Measurements from ENCODE around the gene PRR13.
"Not testable (repeated sequence)": the region's sequence is repeated elsewhere in the genome, so short reads cannot be mapped to it uniquely, and the experiment has no call there.

PRR13 gene

GRCh38 chr12:53465679-53466078 is 24.1 kb downstream of the PRR13 start:
- Histone ChIP-seq H3K4me3 (no peak overlapping the region), H3K27ac (peak overlapping the region in 2 of 21 experiments; percentile 29 to 33)

DNA sequence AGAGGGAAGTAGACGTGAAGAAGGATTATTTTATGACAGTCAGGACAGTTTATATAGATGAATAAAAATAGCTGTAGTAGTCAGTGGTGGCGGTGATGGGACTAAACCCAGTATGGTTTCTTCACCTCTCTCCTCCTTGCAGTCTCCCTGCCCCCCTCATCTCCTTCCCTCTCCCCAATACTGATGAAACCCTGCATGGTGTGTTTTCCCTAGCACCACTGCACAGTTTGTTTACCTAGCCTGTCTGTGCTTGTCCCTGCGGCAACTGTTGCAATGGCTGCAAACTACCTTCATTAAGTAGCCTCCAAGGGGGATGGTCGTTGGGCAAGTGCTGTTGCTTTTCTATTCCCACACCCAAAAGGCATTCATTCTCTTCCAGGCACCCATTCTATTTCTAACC is 25.1 kb downstream of the PRR13 start:
- Histone ChIP-seq H3K27ac (peak overlapping the region in 1 of 21 experiments; percentile 29), H3K4me3 (no peak overlapping the region)

DNA sequence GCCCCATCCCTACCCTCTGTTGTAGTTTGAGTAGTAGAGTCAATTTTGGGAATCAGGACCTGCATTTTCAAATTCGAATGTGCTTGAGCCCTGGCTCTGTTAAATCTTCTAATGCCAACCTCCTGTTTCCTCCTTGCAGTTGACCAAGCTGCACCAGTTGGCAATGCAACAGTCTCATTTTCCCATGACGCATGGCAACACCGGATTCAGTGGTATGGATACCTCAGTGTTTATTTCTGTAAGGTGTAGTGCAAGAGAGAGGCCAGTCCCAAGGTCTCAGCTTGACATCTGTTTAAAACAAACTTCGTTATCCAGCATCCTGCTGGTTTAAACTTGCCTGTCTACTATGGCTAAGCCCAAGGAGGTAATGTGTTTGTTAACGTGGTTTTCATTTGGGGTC is 25.5 kb downstream of the PRR13 start:
- Histone ChIP-seq H3K4me3 (no peak overlapping the region), H3K27ac (peak overlapping the region in 1 of 21 experiments; percentile 10)

- no peak overlapping the region for H3K4me3 ChIP-seq
- peak overlapping the region in 1 of 21 experiments; percentile 10 for H3K27ac ChIP-seq
Observed at GRCh38 chr12:53467880-53468279, 26.3 kb downstream of the PRR13 start.

DNA sequence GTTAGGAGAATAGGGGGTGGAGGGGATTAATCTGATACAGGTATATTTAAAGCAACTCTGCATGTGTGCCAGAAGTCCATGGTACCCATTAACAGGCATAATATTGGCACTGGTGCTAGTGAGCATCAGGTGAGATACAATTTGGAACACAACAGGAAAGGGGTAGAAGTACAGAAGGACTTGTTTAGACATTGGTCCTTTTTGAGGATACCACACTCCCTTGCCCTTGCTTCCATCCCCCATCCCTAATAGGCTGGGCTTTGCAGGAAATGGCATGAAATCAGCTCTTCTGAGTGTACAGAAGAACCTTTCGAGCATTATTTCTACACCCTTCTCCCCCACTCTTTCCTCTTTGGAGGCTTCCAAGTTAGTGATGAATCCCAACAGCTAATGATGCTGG is 26.7 kb downstream of the PRR13 start:
- Histone ChIP-seq H3K27ac (no peak overlapping the region), H3K4me3 (no peak overlapping the region)

DNA sequence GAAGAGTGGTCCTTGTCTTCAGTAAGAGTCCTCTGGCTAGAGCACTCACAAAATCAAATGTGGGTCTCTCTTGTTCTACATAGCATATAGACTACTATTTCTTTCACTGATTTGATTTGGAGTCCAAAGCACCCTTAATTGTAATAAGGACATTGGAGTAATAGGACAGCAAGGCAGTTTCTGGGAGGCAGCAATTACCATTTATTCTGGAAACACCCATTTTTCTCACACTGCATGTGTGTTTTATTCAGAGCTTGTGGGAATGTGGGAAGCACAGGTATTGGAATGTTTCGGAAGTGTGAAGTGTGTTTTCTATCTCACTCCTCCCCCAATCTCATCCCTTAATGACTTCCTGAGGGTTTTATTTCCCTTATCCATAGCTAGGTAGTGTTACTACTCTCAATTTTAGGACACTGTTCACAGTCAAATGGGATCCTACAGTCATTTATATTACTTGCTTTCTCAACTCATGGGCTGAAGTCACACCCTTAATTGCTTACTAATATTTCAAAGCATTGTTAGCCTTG is 30.6 kb downstream of the PRR13 start:
- Histone ChIP-seq H3K4me3 (no peak overlapping the region), H3K27ac (no peak overlapping the region)

DNA sequence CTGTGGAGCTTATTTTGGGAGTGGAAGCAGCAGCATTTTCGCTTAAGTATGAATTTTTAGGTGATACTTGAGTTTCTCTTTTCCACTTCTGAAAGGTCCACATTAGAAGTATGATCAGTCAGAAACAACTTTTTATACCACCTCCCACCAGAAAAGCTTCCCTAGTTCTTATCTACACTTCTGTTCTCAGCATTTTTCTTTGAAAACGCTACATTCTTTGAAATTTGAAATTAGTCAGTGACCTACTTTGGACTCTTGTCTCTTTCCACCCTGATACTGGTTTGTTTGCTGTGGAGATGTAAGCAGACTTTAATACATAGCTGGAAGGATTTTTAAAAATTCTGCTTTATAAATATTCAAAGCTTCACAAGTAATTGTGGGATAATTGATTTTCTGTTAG is 32.5 kb downstream of the PRR13 start:
- no peak overlapping the region for H3K4me3 ChIP-seq
- H3K27ac ChIP-seq = peak overlapping the region in 2 of 21 experiments; percentile 11 to 30

DNA sequence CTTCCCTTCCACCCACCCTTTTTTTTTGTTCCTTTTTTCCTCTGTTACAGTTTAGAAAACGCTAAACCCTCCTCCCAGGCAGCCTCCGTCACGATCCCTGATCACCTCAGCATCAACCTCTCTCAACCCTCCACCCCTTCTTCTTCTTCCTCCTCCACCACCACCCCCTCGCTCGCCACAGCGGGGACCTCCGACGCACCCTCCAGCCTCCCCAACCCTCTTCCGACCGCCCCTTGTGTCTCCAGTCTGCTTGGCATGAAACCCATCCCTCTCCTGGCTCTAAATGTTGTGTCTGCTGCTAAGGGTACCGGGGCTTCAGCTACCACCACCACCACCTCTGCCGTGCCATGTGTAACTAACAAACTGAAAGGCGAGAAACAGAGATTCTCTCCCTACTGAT is 33.3 kb downstream of the PRR13 start:
- Histone ChIP-seq H3K4me3 (no peak overlapping the region), H3K27ac (peak overlapping the region in 1 of 21 experiments; percentile 30)

DNA sequence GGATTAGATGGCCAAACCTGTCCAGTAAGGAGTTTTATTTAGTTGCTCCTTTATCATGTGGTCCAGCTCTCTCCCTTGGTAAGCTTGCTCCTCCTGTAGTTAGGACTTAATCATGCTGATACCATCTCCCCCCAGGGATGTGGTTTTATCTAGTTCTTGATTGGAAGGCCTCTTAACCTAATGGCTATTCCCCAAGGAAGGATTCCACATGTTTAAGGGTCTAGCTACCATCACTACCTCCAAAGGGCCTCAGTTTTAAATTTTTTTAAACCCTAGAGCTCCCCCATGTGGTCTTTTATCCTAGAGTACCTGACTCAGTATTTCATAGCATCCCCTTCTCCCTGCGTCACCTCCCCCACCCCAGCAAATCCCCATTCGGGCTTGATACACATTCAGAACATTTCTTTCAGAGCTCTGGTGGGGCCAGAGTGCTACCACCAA is 35.3 kb downstream of the PRR13 start:
- Histone ChIP-seq H3K27ac (no peak overlapping the region), H3K4me3 (no peak overlapping the region)

DNA sequence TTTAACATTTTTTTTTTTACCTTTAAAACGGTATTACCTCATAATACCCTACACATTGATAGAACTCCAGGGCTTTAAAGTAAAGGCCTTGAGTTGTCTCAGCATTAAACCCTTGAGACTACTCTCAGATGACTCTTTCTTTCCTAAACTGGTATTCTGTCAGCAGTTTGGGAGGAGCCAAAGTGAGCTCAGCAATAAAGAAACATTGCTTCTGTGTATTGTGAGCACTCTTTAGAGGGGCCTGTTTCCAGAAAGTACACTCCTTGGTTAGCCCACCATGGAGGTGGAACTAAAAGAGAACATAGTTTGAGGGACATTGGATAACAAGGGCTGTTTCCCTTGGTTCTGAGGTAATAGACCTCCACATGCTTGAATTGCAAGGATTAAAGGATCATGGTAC is 37.3 kb downstream of the PRR13 start:
- Histone ChIP-seq H3K27ac (peak overlapping the region in 1 of 21 experiments; percentile 5), H3K4me3 (no peak overlapping the region)

- no peak overlapping the region for H3K27ac ChIP-seq
- H3K4me3 ChIP-seq = no peak overlapping the region
Observed at GRCh38 chr12:53479331-53479730, 37.8 kb downstream of the PRR13 start.

GRCh38 chr12:53480491-53481442 is 39.2 kb downstream of the PRR13 start:
- H3K27ac ChIP-seq = peak overlapping the region in 2 of 21 experiments; percentile 40 to 56
- H3K4me3 ChIP-seq = no peak overlapping the region

DNA sequence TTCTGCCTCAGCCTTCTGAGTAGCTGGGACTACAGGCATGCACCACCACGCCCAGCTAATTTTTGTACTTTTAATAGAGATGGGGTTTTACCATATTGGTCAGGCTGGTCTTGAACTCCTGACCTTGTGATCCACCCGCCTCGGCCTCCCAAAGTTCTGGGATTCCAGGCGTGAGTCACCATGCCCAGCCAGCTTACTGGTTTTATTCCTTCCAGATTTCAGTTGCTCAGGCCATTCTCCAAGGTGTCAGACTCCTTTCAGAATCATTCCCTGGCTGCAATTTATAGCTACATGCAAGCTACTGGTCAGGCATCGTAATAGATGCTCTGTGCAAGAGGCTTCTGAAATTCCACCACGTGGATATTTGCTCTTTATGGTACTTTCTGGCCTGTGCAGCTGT is 39.9 kb downstream of the PRR13 start:
- H3K27ac ChIP-seq = peak overlapping the region in 1 of 21 experiments; percentile 56
- H3K4me3 ChIP-seq = not testable (repeated sequence)

GRCh38 chr12:53481939-53482586 is 40.5 kb downstream of the PRR13 start:
- peak overlapping the region in 2 of 21 experiments; percentile 57 to 69 for H3K27ac ChIP-seq
- H3K4me3 ChIP-seq = no peak overlapping the region

- peak overlapping the region in 4 of 21 experiments; percentile 5 to 69 (median 44) for H3K27ac ChIP-seq
Observed at GRCh38 chr12:53482626-53483168, 41.2 kb downstream of the PRR13 start.

GRCh38 chr12:53483225-53483978 is 41.9 kb downstream of the PRR13 start:
- H3K4me3 ChIP-seq = no peak overlapping the region
- peak overlapping the region in 2 of 21 experiments; percentile 29 to 69 for H3K27ac ChIP-seq

More at GRCh38 chr12:53482626-53483168, 41.2 kb downstream of the PRR13 start:
- H3K4me3 ChIP-seq = no peak overlapping the region

- peak overlapping the region in 1 of 21 experiments; percentile 20 for H3K27ac ChIP-seq
- H3K4me3 ChIP-seq = no peak overlapping the region
Observed at GRCh38 chr12:53483979-53484377, 42.4 kb downstream of the PRR13 start.

GRCh38 chr12:53484686-53485575 is 43.4 kb downstream of the PRR13 start:
- H3K27ac ChIP-seq = peak overlapping the region in 1 of 21 experiments; percentile 20
- H3K4me3 ChIP-seq = no peak overlapping the region

All from skin epidermis (tissue), 12 donors.